Right lobe of liver (tissue), 4 donors: ENCODE measurements around the gene CDH16.

Source experiments
- CTCF ChIP-seq, 4 donors: fragments of 200-600 bp in 3 of 4; fragments of 450-650 bp in 1 of 4; IDR thresholded peaks; one replicate each; pipeline versions ENCODE4 v1.5.1 to v1.8.0; 2016 to 2022; ENCODE audit warnings: antibody characterized with exemption in 4 of 4, mild to moderate bottlenecking in 2 of 4
- POLR2A ChIP-seq: fragments of 450-650 bp; IDR thresholded peaks from one replicate; pipeline ENCODE4 v1.6.1; 2017; ENCODE audit warnings: antibody characterized with exemption, mild to moderate bottlenecking
- donor health status: DM: no; HTN: no; CAD: no.
- donor health status: DM: no; HTN: no; CAD: no.
- donor health status: DM: no; HTN: yes; CAD: no.

GRCh38 chr16:66946974-66947301, 28.3 kb upstream of the CDH16 start:
- TF ChIP-seq CTCF (IDR thresholded peaks at IDR 0.05) (no peak), POLR2A (no peak)
